ENCODE data around the gene CCDC9B. TPM values are rescaled to one million over a fixed set of nuclear protein-coding genes. Genes with fewer than 3 reads are reported as not detected.

Gene CCDC9B
- total and polyA plus RNA-seq, 2 experiments from 2014 or later, result 19.6 to 33.1 TPM

- H3K79me2 ChIP-seq (ENCODE audit: insufficient read depth), result no peaks in the 10 kb centered on the region
- H3K4me2 ChIP-seq (ENCODE audit: unreplicated experiment), result no peak overlapping the region
- no peaks in the 10 kb centered on the region for H3F3A ChIP-seq (ENCODE audit: insufficient read depth)
- no peak for TF ChIP-seq EZH2phosphoT487 (IDR thresholded peaks at IDR 0.05; ENCODE audit: insufficient read depth, low read depth)
- no peak for TF ChIP-seq EZH2 (IDR thresholded peaks at IDR 0.05; ENCODE audit: insufficient read depth, poor library complexity, severe bottlenecking)
- no peak overlapping the region for H3K9ac ChIP-seq
- H2AFZ ChIP-seq, result no peak overlapping the region
- DNase-seq, result no peak
- no peak overlapping the region for H3K4me3 ChIP-seq
- H3K4me1 ChIP-seq (ENCODE audit: insufficient read depth), result no peaks in the 10 kb centered on the region
- H4K20me1 ChIP-seq (ENCODE audit: insufficient read depth), result no peaks in the 10 kb centered on the region
- no peaks in the 10 kb centered on the region for H3K36me3 ChIP-seq (ENCODE audit: low read depth)
- WGBS, 2 experiments (ENCODE audit: low coverage in 1 of 2, low lambda C conversion rate in 2 of 2, missing lambda C conversion rate in 2 of 2), result 70 to 72% methylated on average over 16 to 19 of the region's 19 CpGs
- H3K27ac ChIP-seq, result no peak overlapping the region
- peaks cover 7% of the 10 kb centered on the region; the same call in 1 of the 2 replicates for H3K27me3 ChIP-seq (replicated peaks; ENCODE audit: insufficient read depth)
- in situ Hi-C loops (cut with MboI), result no loop called here
- H3K9me2 ChIP-seq (ENCODE audit: insufficient read depth), result no peaks in the 10 kb centered on the region
- H3K9me3 ChIP-seq (ENCODE audit: low read depth), result no peaks in the 10 kb centered on the region
These were observed 38.4 kb downstream of the CCDC9B start for GRCh38 chr15:40302288-40302886.

- H3K4me2 ChIP-seq (ENCODE audit: unreplicated experiment), result no peak overlapping the region
- no peak overlapping the region for H2AFZ ChIP-seq
- no peak for TF ChIP-seq EZH2 (IDR thresholded peaks at IDR 0.05; ENCODE audit: insufficient read depth, poor library complexity, severe bottlenecking)
- TF ChIP-seq EZH2phosphoT487 (IDR thresholded peaks at IDR 0.05; ENCODE audit: insufficient read depth, low read depth), result no peak
- H3K4me1 ChIP-seq (ENCODE audit: insufficient read depth), result no peaks in the 10 kb centered on the region
- no peak overlapping the region for H3K27ac ChIP-seq
- H3K79me2 ChIP-seq (ENCODE audit: insufficient read depth), result no peaks in the 10 kb centered on the region
- in situ Hi-C loops (cut with MboI), result no loop called here
- no peaks in the 10 kb centered on the region for H3K9me3 ChIP-seq (ENCODE audit: low read depth)
- peaks cover 12% of the 10 kb centered on the region; the same call in 1 of the 2 replicates for H3K27me3 ChIP-seq (replicated peaks; ENCODE audit: insufficient read depth)
- DNase-seq, result no peak
- no peak overlapping the region for H3K4me3 ChIP-seq
- WGBS, 2 experiments (ENCODE audit: low coverage in 1 of 2, low lambda C conversion rate in 2 of 2, missing lambda C conversion rate in 2 of 2), result 57 to 59% methylated on average over 12 of the region's 12 CpGs
- H3F3A ChIP-seq (ENCODE audit: insufficient read depth), result no peaks in the 10 kb centered on the region
- H3K36me3 ChIP-seq (ENCODE audit: low read depth), result no peaks in the 10 kb centered on the region
- no peaks in the 10 kb centered on the region for H3K9me2 ChIP-seq (ENCODE audit: insufficient read depth)
- H3K9ac ChIP-seq, result no peak overlapping the region
- no peaks in the 10 kb centered on the region for H4K20me1 ChIP-seq (ENCODE audit: insufficient read depth)
These were observed 39.1 kb downstream of the CCDC9B start for GRCh38 chr15:40301467-40302179.

- WGBS, 2 experiments (ENCODE audit: low coverage in 1 of 2, low lambda C conversion rate in 2 of 2, missing lambda C conversion rate in 2 of 2), result 56 to 57% methylated on average over 2 of the region's 2 CpGs
- no peak overlapping the region for H3K4me3 ChIP-seq
- H3K9me3 ChIP-seq (ENCODE audit: low read depth), result no peaks in the 10 kb centered on the region
- no peaks in the 10 kb centered on the region for H3K4me1 ChIP-seq (ENCODE audit: insufficient read depth)
- no peak overlapping the region for H3K4me2 ChIP-seq (ENCODE audit: unreplicated experiment)
- no peak for TF ChIP-seq EZH2phosphoT487 (IDR thresholded peaks at IDR 0.05; ENCODE audit: insufficient read depth, low read depth)
- no peak for TF ChIP-seq EZH2 (IDR thresholded peaks at IDR 0.05; ENCODE audit: insufficient read depth, poor library complexity, severe bottlenecking)
- no peaks in the 10 kb centered on the region for H4K20me1 ChIP-seq (ENCODE audit: insufficient read depth)
- H3K27ac ChIP-seq, result no peak overlapping the region
- no peaks in the 10 kb centered on the region for H3K79me2 ChIP-seq (ENCODE audit: insufficient read depth)
- no peaks in the 10 kb centered on the region for H3F3A ChIP-seq (ENCODE audit: insufficient read depth)
- DNase-seq, result no peak
- H3K9me2 ChIP-seq (ENCODE audit: insufficient read depth), result no peaks in the 10 kb centered on the region
- H2AFZ ChIP-seq, result no peak overlapping the region
- in situ Hi-C loops (cut with MboI), result no loop called here
- no peak overlapping the region for H3K9ac ChIP-seq
- no peaks in the 10 kb centered on the region for H3K36me3 ChIP-seq (ENCODE audit: low read depth)
- H3K27me3 ChIP-seq (replicated peaks; ENCODE audit: insufficient read depth), result peaks cover 16% of the 10 kb centered on the region; the same call in 1 of the 2 replicates
These were observed 40.0 kb downstream of the CCDC9B start for GRCh38 chr15:40300771-40301170.

GRCh38 chr15:40300367-40300766 is 40.4 kb downstream of the CCDC9B start:
- 85% methylated on average over 2 of the region's 2 CpGs for WGBS, 2 experiments (ENCODE audit: low coverage in 1 of 2, low lambda C conversion rate in 2 of 2, missing lambda C conversion rate in 2 of 2)
- peaks cover 20% of the 10 kb centered on the region; the same call in 1 of the 2 replicates for H3K27me3 ChIP-seq (replicated peaks; ENCODE audit: insufficient read depth)
- H3K36me3 ChIP-seq (ENCODE audit: low read depth), result no peaks in the 10 kb centered on the region
- H3F3A ChIP-seq (ENCODE audit: insufficient read depth), result no peaks in the 10 kb centered on the region
- H3K79me2 ChIP-seq (ENCODE audit: insufficient read depth), result no peaks in the 10 kb centered on the region
- no peak overlapping the region for H3K4me3 ChIP-seq
- H3K9me2 ChIP-seq (ENCODE audit: insufficient read depth), result no peaks in the 10 kb centered on the region
- no peaks in the 10 kb centered on the region for H3K4me1 ChIP-seq (ENCODE audit: insufficient read depth)
- no peak for DNase-seq
- in situ Hi-C loops (cut with MboI), result no loop called here
- no peak overlapping the region for H3K27ac ChIP-seq
- H3K4me2 ChIP-seq (ENCODE audit: unreplicated experiment), result no peak overlapping the region
- H2AFZ ChIP-seq, result no peak overlapping the region
- TF ChIP-seq EZH2 (IDR thresholded peaks at IDR 0.05; ENCODE audit: insufficient read depth, poor library complexity, severe bottlenecking) (no peak), EZH2phosphoT487 (IDR thresholded peaks at IDR 0.05; ENCODE audit: insufficient read depth, low read depth) (no peak)
- no peaks in the 10 kb centered on the region for H4K20me1 ChIP-seq (ENCODE audit: insufficient read depth)
- no peak overlapping the region for H3K9ac ChIP-seq
- H3K9me3 ChIP-seq (ENCODE audit: low read depth), result no peaks in the 10 kb centered on the region

Data from GM23248 (cell line).